Kidney tubule cell (primary cell): Measurements from ENCODE around the gene PURA.
A peak's percentile ranks its signal among the peaks of the same experiment; 100 is the strongest.

Source experiments
- DNase-seq: peaks from one replicate; pipeline ENCODE4 v3.0.0-alpha.2; 2018; ENCODE audit warnings: low spot score

PURA gene

GRCh38 chr5:140159014-140159927 is 45.4 kb downstream of the PURA start:
- DNase-seq: no peak

- DNase-seq: no peak
Measured at GRCh38 chr5:140162275-140162674, 48.4 kb downstream of the PURA start.

GRCh38 chr5:140162781-140163180 is 48.9 kb downstream of the PURA start:
- no peak for DNase-seq

GRCh38 chr5:140165101-140165922 is 51.4 kb downstream of the PURA start:
- DNase-seq: no peak

GRCh38 chr5:140165923-140166270 is 52.0 kb downstream of the PURA start:
- DNase-seq: no peak

- no peak for DNase-seq
Measured at GRCh38 chr5:140166911-140167310, 53.0 kb downstream of the PURA start.

- DNase-seq: peak; percentile 13
Measured at GRCh38 chr5:140168371-140168770, 54.5 kb downstream of the PURA start.

- DNase-seq: peak; percentile 13
Measured at GRCh38 chr5:140169410-140169809, 55.5 kb downstream of the PURA start.

- DNase-seq: no peak
Measured at GRCh38 chr5:140172483-140172882, 58.6 kb downstream of the PURA start.

GRCh38 chr5:140174014-140174413 is 60.1 kb downstream of the PURA start:
- DNase-seq: no peak

GRCh38 chr5:140174465-140175366 is 60.8 kb downstream of the PURA start, which contains the start of gene CYSTM1:
Gene CYSTM1 (plus strand): TSS chr5:140175188. CDS start chr5:140194466, 19,278 bp downstream.
- DNase-seq: peak; percentile 97
